Ovary (tissue), 9 donors: ENCODE measurements around the gene KIRREL1. TPM values are rescaled to one million over a fixed set of nuclear protein-coding genes. Genes with fewer than 3 reads are reported as not detected.

Experiments used
- DNase-seq, 5 donors: peaks; one replicate each; pipeline ENCODE4 v3.0.0-alpha.2; 2019 to 2020
- H3K27ac ChIP-seq, 2 donors: fragments of 200-600 bp; one replicate each; pipeline versions ENCODE4 v1.5.1 to v1.8.0; 2019 to 2022
- H3K27me3 ChIP-seq: fragments of 200-600 bp; one replicate; pipeline ENCODE4 v1.8.0; 2022
- H3K36me3 ChIP-seq: fragments of 200-600 bp; sonication (generic); one replicate; pipeline ENCODE4 v1.5.1; 2019
- H3K4me1 ChIP-seq: one replicate; pipeline ENCODE4 v1.8.1; 2013; ENCODE audit warnings: mild to moderate bottlenecking, moderate library complexity; ENCODE audit not compliant: insufficient read depth
- H3K4me3 ChIP-seq: fragments of 200-600 bp; sonication (generic); one replicate; pipeline ENCODE4 v1.5.1; 2017
- H3K9me3 ChIP-seq, 2 donors: fragments of 200-600 bp in 1 of 2; sonication (generic) in 1 of 2; one replicate each; pipeline versions ENCODE4 v1.5.1 to v1.8.1; 2013 to 2019; ENCODE audit warnings: mild to moderate bottlenecking in 1 of 2, moderate library complexity in 1 of 2
- CTCF ChIP-seq, 3 donors: fragments of 450-650 bp in 2 of 3; fragments of 200-600 bp in 1 of 3; IDR thresholded peaks; one replicate each; pipeline versions ENCODE4 v1.5.1 to v1.8.0; 2016 to 2022; ENCODE audit warnings: antibody characterized with exemption in 3 of 3, mild to moderate bottlenecking in 1 of 3
- EP300 ChIP-seq: sonication (generic); formaldehyde crosslinking; IDR thresholded peaks from one replicate; pipeline ENCODE4 v1.6.1; 2017; ENCODE audit warnings: antibody characterized with exemption
- POLR2A ChIP-seq: fragments of 450-650 bp; IDR thresholded peaks from one replicate; pipeline ENCODE4 v1.6.1; 2017; ENCODE audit warnings: antibody characterized with exemption, mild to moderate bottlenecking, moderate library complexity
- WGBS, 3 donors: extraction: QIAGEN DNeasy Blood & Tissue Kit in 1 of 3; methylation state at CpG; one replicate each; pipeline versions ENCODE4 v1.1.5 to v1.1.7; 2013 to 2017; 5-methylcytosine and 5-hydroxymethylcytosine counted together
- intact Hi-C, 4 donors: fragments of 100-400 bp; cut with DNase I; formaldehyde crosslinking; loops; one replicate each; pipeline versions ENCODE4 v1.11.0 to v1.15.1; 2022 to 2023
- polyA plus RNA-seq, 2 donors: library from polyadenylated mRNA; stranded (reverse); fragments of 200-250 nt in 1 of 2; fragments of 350-450 nt in 1 of 2; fragmentation: Illumina TruSeq in 1 of 2; extraction: RNeasy Lipid Tissue Mini Kit (QIAGEN cat#74804) in 1 of 2; gene quantifications; one replicate each; pipeline ENCODE4 v1.2.3, GENCODE V29; 2013 to 2014
- total RNA-seq, 7 donors: library from RNA; depleted of rRNA in 2 of 7; stranded (reverse); fragments of >200 nt in 2 of 7; fragmentation: NEBNext Ultra II Directional in 3 of 7; extraction: Animal tissue kit (Norgen Biotek cat#: 25700) in 3 of 7; gene quantifications; one replicate each; pipeline versions ENCODE4 v1.1.0 to v1.2.4, GENCODE V29; 2016 to 2023
- donor health status: DM: no; HTN: no; CAD: no; lungs with moderate emphysema.
- donor health status: DM: no; HTN: no; CAD: no.
- donor health status: Bipolar disorder and iron deficiency.
- donor health status: DM: yes; HTN: yes; CAD: no.
- donor health status: DM: no; HTN: no; CAD: no.
- donor health status: DM: yes; HTN: yes; CAD: no.

KIRREL1 gene
- total and polyA plus RNA-seq, 9 donors = 29.9 to 90.0 (median 65.8) TPM

GRCh38 chr1:158140764-158141192 is 147.3 kb downstream of the KIRREL1 start:
- Histone ChIP-seq H3K27ac (no peak overlapping the region), H3K4me1 (peaks cover 3% of the 10 kb centered on the region), H3K27me3 (no peaks in the 10 kb centered on the region), H3K36me3 (no peaks in the 10 kb centered on the region), H3K4me3 (no peak overlapping the region), H3K9me3 (no peaks in the 10 kb centered on the region)
- no peak for DNase-seq
- no peak for TF ChIP-seq CTCF (IDR thresholded peaks at IDR 0.05)
- TF ChIP-seq POLR2A = no peak
- TF ChIP-seq EP300 = no peak
- WGBS, 3 donors = 82 to 87% (median 86%) methylated on average over 3 of the region's 3 CpGs
- intact Hi-C loops = no loop called here

- peaks cover 5% of the 10 kb centered on the region for H3K4me1 ChIP-seq
- H3K9me3 ChIP-seq = no peaks in the 10 kb centered on the region
- H3K27ac ChIP-seq = no peak overlapping the region
- TF ChIP-seq EP300 = no peak
- TF ChIP-seq CTCF (IDR thresholded peaks at IDR 0.05) = no peak
- TF ChIP-seq POLR2A = no peak
- intact Hi-C loops = no loop called here
- no peak overlapping the region for H3K4me3 ChIP-seq
- DNase-seq = peak; percentile 27 to 74 (median 55)
- no peaks in the 10 kb centered on the region for H3K36me3 ChIP-seq
- no peaks in the 10 kb centered on the region for H3K27me3 ChIP-seq
Measured at GRCh38 chr1:158145173-158145719, 151.8 kb downstream of the KIRREL1 start.

GRCh38 chr1:158146165-158146564 is 152.7 kb downstream of the KIRREL1 start:
- H3K9me3 ChIP-seq = no peaks in the 10 kb centered on the region
- H3K4me3 ChIP-seq = no peak overlapping the region
- TF ChIP-seq CTCF (IDR thresholded peaks at IDR 0.05) = no peak
- no peak for TF ChIP-seq EP300
- no peak for TF ChIP-seq POLR2A
- H3K36me3 ChIP-seq = no peaks in the 10 kb centered on the region
- no peak for DNase-seq
- 61 to 70% (median 67%) methylated on average over 6 of the region's 6 CpGs for WGBS, 3 donors
- peaks cover 5% of the 10 kb centered on the region for H3K4me1 ChIP-seq
- H3K27ac ChIP-seq = no peak overlapping the region
- intact Hi-C loops = no loop called here
- no peaks in the 10 kb centered on the region for H3K27me3 ChIP-seq

- TF ChIP-seq CTCF (IDR thresholded peaks at IDR 0.05) (no peak), POLR2A (no peak), EP300 (no peak)
- no peak overlapping the region for H3K4me3 ChIP-seq
- peaks cover 5% of the 10 kb centered on the region for H3K4me1 ChIP-seq
- WGBS, 3 donors = 81 to 82% (median 82%) methylated on average over 2 of the region's 2 CpGs
- DNase-seq = no peak
- H3K27ac ChIP-seq = no peak overlapping the region
- no peaks in the 10 kb centered on the region for H3K27me3 ChIP-seq
- H3K36me3 ChIP-seq = no peaks in the 10 kb centered on the region
- no peaks in the 10 kb centered on the region for H3K9me3 ChIP-seq
- intact Hi-C loops = no loop called here
Measured at GRCh38 chr1:158146739-158147138, 153.3 kb downstream of the KIRREL1 start.
